Hepatocyte (in vitro differentiated cells): ENCODE results near the gene CGB7.

Experiments used
- EZH2 ChIP-seq: fragments of 200-600 bp; sonication (generic); IDR thresholded peaks from 2 replicates; pipeline ENCODE4 v1.6.1; 2016; ENCODE audit warnings: antibody characterized with exemption, mild to moderate bottlenecking, borderline replicate concordance
- EZH2phosphoT487 ChIP-seq: fragments of 200-600 bp; sonication (generic); IDR thresholded peaks from one replicate; pipeline ENCODE4 v1.6.1; 2018; ENCODE audit warnings: antibody characterized with exemption, mild to moderate bottlenecking, low read depth, moderate library complexity; ENCODE audit not compliant: unreplicated experiment, severe bottlenecking
- TF ChIP-seq, protein P1 (sequence below): fragments of 200-600 bp; sonication (generic); IDR thresholded peaks from 2 replicates; pipeline ENCODE4 v1.5.1; 2016; ENCODE audit warnings: antibody characterized with exemption, mild to moderate bottlenecking; ENCODE audit not compliant: poor library complexity

DNA sequence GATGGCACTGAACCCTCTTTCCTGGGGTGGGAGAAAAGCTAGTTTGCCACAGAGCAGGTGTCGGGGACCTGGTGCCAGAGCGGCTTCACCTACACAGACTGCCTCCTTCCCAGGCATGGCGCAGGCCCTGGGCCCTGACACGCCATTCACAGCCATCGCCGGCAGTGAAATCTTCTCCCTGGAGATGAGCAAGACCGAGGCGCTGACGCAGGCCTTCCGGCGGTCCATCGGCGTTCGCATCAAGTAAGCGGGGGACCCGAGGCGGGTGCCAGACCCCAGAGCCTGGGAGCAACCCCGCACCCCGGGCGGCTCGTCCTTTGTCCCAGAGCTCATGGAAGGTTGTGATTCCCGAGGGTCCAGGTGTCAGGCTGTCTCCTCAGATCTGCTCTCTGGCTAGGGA is 50.6 kb downstream of the CGB7 start:
- TF ChIP-seq, protein P1, sequence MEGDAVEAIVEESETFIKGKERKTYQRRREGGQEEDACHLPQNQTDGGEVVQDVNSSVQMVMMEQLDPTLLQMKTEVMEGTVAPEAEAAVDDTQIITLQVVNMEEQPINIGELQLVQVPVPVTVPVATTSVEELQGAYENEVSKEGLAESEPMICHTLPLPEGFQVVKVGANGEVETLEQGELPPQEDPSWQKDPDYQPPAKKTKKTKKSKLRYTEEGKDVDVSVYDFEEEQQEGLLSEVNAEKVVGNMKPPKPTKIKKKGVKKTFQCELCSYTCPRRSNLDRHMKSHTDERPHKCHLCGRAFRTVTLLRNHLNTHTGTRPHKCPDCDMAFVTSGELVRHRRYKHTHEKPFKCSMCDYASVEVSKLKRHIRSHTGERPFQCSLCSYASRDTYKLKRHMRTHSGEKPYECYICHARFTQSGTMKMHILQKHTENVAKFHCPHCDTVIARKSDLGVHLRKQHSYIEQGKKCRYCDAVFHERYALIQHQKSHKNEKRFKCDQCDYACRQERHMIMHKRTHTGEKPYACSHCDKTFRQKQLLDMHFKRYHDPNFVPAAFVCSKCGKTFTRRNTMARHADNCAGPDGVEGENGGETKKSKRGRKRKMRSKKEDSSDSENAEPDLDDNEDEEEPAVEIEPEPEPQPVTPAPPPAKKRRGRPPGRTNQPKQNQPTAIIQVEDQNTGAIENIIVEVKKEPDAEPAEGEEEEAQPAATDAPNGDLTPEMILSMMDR, result no peak
- TF ChIP-seq EZH2 (no peak), EZH2phosphoT487 (no peak)
